NCI-H2029 treated with DMSO at 0.1 percent for 48 hours (cell line): ENCODE results near the gene AHDC1.

Experiments used
- DNase-seq: peaks from one replicate; lab custom pipeline; 2025; lab: John Stamatoyannopoulos, UW

The AHDC1 gene

GRCh38 chr1:27487966-27488884 is 115.7 kb downstream of the AHDC1 start:
- no peak for DNase-seq

DNA sequence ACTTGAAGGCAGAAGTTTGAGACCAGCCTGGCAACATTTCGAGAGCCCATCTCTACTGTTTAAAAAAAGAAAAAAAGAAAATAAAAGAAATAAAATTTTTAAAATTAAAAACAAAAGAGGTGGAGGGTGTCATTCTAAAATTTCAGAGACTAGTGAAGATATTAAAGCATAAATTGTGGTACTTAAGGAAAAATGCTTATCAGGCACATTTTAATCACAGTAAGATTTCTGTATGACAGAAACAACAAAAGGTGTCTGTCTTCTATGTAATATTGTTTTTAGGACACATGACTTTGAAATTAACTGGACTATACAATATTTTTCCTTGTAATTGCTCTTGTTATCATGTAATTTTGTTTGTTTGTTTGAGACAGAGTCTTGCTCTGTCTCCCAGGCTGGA is 118.6 kb downstream of the AHDC1 start:
- DNase-seq, result no peak
